ENCODE measurements around the gene TCERG1.

Gene TCERG1

DNA sequence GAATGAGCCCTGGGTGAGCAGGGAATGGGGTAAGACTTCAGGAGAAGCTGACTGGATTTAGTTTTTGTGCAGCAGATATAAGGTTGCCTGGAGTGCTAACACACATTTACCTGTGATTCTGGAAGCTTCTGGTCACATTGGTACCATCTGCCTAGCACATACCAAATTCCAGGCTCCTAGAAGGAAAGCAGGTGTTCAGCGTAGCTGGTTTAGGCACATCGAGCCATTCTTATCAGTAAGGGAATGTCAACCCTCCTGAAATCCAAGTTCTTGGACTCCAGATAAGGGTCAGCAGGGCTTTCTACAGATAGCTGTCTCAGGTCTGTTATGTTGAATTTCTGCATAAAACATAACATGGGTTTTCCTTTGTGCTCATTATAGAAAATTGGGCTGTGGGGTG lies 10.3 kb downstream of the TCERG1 start:
- DNase-seq (ENCODE audit: low spot score) = no peak

DNA sequence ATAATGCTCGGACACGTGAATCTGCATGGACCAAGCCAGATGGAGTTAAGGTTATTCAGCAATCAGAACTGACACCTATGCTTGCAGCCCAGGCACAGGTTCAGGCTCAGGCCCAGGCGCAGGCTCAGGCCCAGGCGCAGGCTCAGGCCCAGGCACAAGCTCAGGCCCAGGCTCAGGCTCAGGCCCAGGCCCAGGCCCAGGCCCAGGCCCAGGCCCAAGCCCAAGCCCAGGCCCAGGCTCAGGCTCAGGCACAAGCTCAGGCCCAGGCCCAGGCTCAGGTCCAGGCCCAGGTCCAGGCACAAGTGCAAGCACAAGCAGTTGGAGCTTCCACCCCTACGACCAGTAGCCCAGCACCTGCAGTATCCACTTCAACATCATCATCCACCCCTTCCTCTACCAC lies 11.8 kb downstream of the TCERG1 start:
- DNase-seq (ENCODE audit: low spot score) = no peak

GRCh38 chr5:146461319-146461718 lies 14.2 kb downstream of the TCERG1 start:
- DNase-seq (ENCODE audit: low spot score) = no peak

- DNase-seq (ENCODE audit: low spot score) = no peak
Measured at GRCh38 chr5:146463446-146463845, 16.3 kb downstream of the TCERG1 start.

- no peak for DNase-seq (ENCODE audit: low spot score)
Measured at GRCh38 chr5:146466521-146467349, 19.6 kb downstream of the TCERG1 start.

- no peak for DNase-seq (ENCODE audit: low spot score)
Measured at GRCh38 chr5:146467760-146468159, 20.6 kb downstream of the TCERG1 start.

DNA sequence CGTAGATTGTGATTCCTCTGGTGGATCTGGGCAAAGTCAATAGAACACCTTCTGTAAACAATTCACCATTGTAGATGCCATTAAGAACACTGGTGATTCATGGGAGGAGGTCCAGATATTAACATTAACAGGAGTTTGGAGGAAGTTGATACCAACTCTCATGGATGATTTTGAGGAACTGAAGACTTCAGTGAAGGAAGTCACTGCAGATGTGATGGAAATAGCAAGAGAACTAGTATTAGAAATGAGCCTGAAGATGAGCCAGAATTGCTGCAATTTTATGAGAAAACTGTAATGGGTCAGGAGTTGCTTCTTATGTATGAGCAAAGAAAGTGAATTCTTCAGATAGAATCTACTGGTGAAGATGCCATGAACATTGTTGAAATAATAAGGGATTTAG lies 26.9 kb downstream of the TCERG1 start:
- DNase-seq (ENCODE audit: low spot score) = no peak

- no peak for DNase-seq (ENCODE audit: low spot score)
Measured at GRCh38 chr5:146475190-146475780, 28.2 kb downstream of the TCERG1 start.

GRCh38 chr5:146475906-146476305 lies 28.8 kb downstream of the TCERG1 start:
- DNase-seq (ENCODE audit: low spot score) = no peak

DNA sequence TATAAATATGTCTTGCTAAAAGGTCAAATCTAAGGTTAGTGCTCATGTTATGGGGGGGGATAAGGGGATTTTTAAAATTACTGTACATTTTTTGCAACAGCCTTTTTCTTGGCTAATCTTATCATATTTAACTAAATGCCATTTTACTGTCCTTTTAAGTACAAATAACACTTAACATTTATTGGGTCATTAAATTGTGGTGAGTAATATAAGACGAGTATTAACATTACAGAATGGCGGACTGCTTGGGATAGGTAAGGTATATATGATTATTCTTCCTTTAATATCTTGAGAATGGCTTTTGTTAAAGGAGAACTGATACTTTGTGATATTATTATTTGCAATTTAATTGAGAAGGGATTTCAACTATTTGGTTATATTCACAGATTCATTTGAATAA lies 35.6 kb downstream of the TCERG1 start:
- DNase-seq (ENCODE audit: low spot score) = no peak

GRCh38 chr5:146484714-146485391 lies 37.7 kb downstream of the TCERG1 start:
- DNase-seq (ENCODE audit: low spot score) = no peak

- no peak for DNase-seq (ENCODE audit: low spot score)
Measured at GRCh38 chr5:146490089-146490843, 43.1 kb downstream of the TCERG1 start.

- DNase-seq (ENCODE audit: low spot score) = no peak
Measured at GRCh38 chr5:146494656-146495055, 47.5 kb downstream of the TCERG1 start.

- no peak for DNase-seq (ENCODE audit: low spot score)
Measured at GRCh38 chr5:146499680-146500079, 52.5 kb downstream of the TCERG1 start.

DNA sequence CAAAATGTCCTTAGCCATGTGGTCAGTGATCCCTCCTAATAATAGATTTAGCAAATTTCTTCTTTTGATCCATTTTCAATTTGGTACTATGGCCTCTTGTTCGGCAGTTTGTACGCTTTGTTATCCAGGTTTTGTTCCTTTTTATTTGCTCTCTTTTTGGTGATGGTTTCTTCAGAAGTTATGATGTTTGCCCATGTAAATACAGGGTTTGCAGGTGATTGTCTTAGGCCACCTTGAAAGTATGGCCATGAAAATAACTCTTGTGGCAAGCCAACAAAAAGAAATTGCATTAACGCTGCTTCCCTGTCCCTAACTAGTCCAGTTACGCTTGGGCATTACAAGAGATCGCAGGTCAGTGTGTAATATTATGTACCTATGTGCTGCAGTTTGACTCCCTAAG lies 60.3 kb downstream of the TCERG1 start:
- no peak for DNase-seq (ENCODE audit: low spot score)

DNA sequence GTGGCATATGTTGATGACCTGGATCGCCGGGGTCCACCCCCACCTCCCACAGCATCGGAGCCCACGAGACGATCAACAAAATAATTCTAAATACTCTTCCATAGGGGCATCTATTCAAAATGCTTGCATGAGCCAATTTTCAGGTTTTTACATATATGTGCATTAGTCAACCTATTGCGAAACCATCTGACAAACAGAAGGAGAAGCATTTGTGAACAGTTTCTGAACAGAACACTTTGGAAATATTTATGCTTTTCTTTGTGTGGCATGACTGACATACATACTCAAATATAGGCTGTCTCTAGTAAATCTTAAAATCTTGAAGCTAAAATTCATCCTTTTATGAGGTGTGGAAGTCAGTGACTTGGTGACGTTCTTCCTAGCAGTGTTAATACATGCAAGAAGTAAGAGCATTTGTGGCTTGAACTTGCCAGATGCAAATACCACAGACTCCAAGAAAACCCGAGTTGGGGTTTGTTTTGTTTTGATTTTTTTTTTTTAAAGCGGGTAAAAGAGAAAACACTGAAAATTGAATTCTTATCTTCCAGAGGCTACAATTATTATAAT lies 63.5 kb downstream of the TCERG1 start:
- DNase-seq (ENCODE audit: low spot score) = no peak

DNA sequence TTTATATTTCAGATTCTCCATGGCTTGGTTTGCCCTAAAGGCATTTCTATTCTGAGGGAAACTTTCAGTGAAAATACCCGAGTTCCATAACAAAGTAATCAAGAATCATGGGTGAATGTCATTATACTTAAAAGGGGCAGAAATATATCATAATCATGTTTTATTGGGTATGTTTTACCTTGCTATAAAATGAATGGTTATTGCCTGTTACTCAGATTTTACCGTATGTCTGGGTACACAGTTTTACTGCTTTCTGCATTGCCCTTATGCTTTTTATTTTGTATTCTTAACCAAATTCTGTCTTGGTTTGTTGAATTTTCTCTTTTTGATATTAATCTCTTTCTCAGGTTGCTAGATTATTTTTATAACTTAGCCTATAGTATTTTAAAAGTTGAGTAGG lies 66.3 kb downstream of the TCERG1 start:
- no peak for DNase-seq (ENCODE audit: low spot score)

DNA sequence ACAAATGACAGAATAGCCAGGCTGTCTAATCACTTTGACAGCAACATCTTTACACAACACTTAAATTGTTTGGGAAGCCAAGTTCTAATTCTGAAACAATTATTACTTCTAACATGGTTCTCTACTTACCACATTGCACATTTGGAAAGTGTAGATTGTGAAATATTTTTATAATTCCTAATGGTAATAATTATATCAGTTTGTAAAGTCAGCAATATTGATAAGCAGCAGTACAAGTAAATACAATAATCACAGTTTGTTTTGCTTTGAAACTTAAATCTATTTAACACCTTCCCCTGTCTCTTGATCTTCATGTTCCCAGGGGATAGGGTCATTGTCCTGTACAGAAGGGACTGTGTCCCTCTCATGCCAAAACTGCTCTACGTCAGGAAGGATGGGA lies 67.4 kb downstream of the TCERG1 start:
- no peak for DNase-seq (ENCODE audit: low spot score)

- no peak for DNase-seq (ENCODE audit: low spot score)
Measured at GRCh38 chr5:146515473-146516150, 68.5 kb downstream of the TCERG1 start.

GRCh38 chr5:146516151-146516475 lies 69.0 kb downstream of the TCERG1 start, which contains the start of gene GPR151:
TSS of gene GPR151 (minus strand) at chr5:146516190. CDS start at chr5:146516113, 77 bp downstream.
- DNase-seq (ENCODE audit: low spot score) = no peak

DNA sequence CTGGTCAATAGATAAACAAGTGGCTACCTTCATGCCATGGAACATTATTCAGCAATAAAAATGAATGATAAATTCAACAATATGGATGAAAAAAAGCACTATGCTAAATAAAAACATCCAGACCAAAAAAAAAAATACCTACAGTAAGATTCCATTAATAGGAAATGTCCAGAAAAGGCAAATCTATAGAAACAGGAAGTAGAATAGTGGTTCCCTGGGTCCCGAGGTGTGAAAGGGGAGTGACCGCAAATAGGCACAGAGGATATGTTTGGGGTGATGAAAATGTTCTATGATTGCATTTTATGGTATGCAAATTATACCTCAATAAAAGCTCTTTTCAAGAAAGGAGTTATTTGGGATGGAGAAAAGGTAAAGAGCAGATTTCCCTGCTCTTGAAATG lies 72.4 kb downstream of the TCERG1 start:
- DNase-seq (ENCODE audit: low spot score) = no peak

- no peak for DNase-seq (ENCODE audit: low spot score)
Measured at GRCh38 chr5:146520731-146521130, 73.6 kb downstream of the TCERG1 start.

All from CD4-positive, alpha-beta T cell treated with Interleukin-6 at 100 ng/mL for 8 hours (primary cell).